Measurements from ENCODE around the gene CHI3L1. TPM values are rescaled to one million over a fixed set of nuclear protein-coding genes. Genes with fewer than 3 reads are reported as not detected.

Gene CHI3L1
- total RNA-seq, 1 donor from 2014 or later, result 7.4 TPM

DNA sequence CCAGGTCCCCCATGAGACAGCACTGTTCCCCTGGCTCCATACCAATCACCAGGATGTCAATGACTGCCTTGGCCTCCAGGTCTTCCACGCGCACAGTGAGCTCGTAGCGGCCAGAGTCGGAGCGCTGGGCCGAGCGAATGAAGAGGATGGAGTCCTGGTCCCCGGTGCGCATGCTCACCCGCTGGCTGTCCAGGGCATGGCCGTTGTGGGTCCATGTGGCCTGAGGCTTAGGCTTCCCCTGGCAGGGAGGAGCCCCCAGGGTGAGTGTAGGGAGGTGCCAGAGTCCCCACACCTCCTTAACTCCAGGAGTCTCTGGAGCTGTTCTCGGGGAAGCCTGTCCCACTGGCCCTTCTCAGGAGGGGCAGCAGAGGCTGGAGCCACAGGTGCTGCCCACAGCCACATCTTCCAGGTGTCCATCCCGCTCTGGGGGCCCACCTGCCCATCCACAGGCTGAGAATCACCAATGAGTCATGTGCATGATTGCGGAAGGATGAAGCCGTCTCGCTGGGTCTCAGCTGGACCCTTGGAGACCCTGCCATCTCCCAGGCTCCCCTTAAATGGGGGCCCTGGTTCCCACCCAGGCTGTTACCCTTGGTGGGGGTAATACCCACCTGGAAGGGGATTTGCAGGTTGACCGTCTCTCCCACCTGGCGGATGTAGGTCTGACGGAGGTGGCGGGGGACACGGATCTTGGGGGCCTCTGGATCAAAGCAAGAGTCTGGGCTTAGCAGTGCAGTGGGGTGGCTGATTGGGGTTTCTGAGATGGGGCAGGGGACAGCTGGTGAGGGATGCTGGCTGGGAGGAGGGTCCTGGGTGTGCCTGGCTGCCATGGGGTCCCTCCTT lies 14.9 kb downstream of the CHI3L1 start:
- intact Hi-C loops (cut with DNase I), result loop anchor here (1.0 kb wide), 2 partner anchors 53 to 132 kb away; no protein-coding TSS in a partner anchor
- DNase-seq (ENCODE audit: low spot score), result peak; percentile 49

DNA sequence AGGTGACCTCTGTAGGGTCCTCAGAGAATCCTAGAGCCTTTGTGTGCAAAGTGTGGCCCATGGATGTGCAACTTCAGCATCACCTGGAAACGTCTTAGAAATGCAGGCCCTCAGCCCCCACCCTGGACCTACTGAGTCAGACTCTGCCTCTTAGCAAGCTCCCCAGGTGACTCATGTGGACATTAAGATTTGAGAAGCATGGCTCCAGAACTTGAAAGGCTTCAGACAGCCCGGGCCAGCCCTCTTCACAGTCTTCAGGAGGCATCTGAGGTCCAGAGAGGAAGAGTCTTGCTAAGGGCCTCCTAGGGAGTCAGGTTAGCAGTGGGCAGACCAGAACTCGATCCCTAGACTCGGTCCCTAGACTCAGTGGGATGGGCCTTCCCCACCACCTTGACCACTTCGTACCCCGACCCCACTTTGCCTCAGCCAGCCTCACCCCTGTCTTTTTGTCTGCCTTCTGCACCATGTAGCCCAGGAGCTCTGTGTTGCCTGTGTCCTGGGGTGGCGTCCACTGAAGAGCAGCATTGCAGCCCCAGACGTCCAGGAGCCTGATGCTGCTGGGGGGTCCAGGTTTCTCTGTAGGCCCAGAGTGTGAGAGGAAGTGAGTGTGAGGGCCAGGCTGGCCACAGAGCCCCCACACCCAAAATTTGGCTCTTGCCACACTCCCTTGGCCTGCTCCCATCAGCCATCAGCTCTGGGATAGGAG lies 15.7 kb downstream of the CHI3L1 start:
- DNase-seq (ENCODE audit: low spot score), result no peak
- intact Hi-C loops (cut with DNase I), result no loop called here

DNA sequence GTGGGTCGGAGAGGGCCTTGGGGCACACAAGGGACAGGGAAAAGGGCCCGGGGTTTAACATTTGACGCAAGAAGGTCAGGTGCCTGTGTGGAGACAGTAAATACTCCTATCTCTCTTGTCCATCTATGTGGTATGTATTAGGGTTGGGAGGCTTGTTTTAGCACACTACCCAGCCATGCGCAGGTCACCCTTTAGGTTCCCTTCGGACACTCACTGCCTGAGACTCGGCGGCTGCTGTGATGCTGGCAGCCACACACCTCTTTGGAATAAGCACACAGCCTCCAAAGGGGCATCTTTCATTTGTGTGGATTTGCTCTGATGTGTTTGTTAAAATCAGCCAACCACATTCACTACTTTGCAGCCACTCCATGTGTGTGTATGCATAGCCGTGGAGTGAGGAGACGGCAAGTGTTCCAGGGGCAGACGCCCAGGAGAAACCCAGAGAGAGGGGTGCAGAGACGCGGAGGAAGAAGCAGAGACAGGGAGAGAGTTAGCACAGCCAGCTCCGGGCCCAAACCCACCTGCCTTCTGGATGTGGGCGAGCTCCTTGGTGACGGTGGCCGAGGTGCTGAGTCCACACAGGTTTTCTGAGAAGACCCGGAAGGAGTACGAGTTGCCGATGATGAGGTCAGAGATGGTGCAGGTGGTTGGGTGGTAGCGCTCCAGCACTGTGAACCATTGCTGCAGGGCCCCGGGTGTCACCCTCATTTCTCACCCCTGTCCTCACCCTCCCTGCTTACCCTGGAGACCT lies 16.6 kb downstream of the CHI3L1 start:
- DNase-seq (ENCODE audit: low spot score), result no peak
- intact Hi-C loops (cut with DNase I), result no loop called here

DNA sequence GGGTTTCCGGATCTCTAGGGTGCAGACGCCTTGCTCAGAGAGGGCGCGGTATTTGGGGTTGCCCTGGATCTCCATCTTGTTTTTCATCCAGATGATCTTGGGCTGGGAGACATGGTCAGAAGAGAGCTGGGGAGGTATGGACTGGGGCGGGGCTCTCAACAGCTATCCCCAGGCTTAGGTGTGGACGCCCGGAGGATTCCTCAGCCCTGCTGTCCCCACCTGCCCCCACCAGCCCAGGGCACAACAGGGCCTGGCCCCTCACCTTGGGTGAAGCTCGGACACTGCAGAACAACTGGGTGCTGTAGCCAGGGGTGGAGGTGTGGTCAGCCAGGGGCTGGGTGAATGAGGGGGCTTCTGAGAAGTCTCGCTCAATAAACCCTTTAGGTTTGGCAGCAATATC lies 17.5 kb downstream of the CHI3L1 start:
- intact Hi-C loops (cut with DNase I), result no loop called here
- DNase-seq (ENCODE audit: low spot score), result no peak

DNA sequence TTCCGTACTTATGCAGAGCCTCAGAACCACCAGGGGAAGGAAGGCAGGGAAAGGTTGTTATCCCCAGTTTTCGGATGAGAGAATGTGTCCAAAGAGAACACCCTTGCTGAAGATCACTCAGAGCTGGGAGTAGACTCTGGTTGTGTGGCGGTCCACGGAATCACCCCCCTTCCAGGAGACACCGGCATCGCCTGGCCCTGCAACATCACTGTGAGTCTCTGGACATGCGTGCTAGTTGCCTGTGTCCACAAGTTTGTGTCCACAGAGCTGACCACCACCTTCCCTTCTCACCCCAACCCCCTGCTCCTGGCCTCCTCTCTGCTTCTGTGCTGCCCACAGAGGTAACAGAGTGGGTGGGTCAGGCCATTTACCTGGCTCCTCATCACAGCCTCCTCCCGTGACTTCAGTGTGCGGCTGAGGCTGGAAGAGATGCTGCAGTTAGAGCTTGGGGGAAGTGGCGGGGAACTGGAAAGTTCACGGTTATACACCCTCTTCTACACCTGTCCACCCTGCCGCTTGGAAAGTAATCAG lies 18.2 kb downstream of the CHI3L1 start:
- intact Hi-C loops (cut with DNase I), result no loop called here
- no peak for DNase-seq (ENCODE audit: low spot score)

DNA sequence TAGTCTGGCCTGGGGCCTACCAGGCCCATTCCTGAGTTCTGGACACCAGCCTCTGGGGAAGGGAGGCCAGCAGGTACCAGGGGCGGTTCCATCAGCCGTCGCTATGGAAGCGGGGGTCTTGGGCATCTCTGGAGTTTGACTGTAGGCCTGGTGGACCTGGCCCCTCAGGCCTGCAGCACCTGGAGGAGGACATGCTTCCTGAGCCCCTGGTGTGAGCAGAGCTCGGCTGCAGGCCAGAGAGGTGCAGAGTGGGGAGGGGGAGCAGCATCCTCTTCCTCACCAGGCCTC lies 18.6 kb downstream of the CHI3L1 start:
- DNase-seq (ENCODE audit: low spot score), result no peak
- intact Hi-C loops (cut with DNase I), result no loop called here

DNA sequence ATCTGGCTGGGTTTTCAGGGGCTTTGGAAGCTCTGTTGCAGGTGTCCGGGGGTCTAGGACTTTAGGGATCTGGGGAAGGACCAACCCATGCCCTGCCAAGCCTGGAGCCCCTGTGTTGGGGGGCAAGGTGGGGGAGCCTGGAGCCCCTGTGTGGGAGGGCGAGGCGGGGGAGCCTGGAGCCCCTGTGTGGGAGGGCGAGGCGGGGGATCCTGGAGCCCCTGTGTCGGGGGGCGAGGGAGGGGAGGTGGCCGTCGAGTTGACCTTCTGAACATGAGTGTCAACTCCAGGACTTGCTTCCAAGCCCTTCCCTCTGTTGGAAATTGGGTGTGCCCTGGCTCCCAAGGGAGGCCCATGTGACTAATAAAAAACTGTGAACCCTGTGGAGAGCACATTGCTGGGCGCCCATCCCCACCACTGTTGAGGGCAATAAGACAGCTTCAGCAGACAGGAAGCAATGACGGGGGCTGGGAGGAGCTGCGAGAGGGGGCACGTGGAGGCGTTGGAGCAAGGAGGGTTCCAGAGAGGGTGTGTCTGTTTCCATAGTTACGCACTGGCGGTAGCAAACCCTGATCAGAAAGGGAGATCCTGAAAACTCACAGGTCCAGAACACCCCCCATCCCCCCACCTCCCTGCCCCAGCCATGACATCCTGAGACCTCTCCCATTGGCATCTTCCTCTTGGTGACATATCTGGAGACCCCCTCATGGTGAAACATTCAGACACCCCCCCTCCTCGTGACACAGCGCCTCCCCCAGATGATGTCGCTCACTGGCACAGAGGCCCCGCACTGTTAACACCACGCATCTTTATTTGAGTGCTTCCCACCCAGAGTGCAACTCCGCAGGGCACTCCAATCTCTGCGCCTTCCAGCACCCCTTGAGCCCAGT lies 19.2 kb downstream of the CHI3L1 start:
- DNase-seq (ENCODE audit: low spot score), result no peak
- intact Hi-C loops (cut with DNase I), result no loop called here

DNA sequence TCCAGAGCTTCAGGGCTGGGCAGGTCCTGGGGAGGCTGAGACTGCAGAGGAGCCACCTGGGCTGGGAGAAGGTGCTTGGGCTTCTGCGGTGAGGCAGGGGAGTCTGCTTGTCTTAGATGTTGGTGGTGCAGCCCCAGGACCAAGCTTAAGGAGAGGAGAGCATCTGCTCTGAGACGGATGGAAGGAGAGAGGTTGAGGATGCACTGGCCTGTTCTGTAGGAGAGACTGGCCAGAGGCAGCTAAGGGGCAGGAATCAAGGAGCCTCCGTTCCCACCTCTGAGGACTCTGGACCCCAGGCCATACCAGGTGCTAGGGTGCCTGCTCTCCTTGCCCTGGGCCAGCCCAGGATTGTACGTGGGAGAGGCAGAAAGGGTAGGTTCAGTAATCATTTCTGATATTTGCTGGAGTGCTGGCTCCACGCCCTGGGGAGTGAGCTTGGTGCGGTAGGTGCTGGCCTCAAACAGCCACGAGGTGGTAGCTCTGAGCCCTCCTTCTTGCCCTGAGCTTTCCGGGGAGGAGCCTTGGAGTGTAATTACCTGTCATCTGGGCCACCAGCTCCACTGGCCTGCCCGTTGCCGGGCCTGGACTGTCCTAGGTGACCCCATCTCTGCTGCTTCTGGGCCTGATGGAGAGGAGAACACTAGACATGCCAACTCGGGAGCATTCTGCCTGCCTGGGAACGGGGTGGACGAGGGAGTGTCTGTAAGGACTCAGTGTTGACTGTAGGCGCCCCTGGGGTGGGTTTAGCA lies 20.1 kb downstream of the CHI3L1 start:
- DNase-seq (ENCODE audit: low spot score), result no peak
- intact Hi-C loops (cut with DNase I), result no loop called here

DNA sequence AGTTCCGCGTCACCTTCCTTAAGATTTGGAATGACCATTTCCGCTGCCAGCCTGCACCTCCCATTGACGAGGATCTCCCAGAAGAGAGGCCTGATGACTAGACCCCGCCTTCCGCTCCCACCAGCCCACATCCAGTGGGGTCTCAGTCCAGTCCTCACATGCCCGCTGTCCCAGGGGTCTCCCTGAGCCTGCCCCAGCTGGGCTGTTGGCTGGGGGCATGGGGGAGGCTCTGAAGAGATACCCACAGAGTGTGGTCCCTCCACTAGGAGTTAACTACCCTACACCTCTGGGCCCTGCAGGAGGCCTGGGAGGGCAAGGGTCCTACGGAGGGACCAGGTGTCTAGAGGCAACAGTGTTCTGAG lies 20.7 kb downstream of the CHI3L1 start:
- intact Hi-C loops (cut with DNase I), result no loop called here
- no peak for DNase-seq (ENCODE audit: low spot score)

DNA sequence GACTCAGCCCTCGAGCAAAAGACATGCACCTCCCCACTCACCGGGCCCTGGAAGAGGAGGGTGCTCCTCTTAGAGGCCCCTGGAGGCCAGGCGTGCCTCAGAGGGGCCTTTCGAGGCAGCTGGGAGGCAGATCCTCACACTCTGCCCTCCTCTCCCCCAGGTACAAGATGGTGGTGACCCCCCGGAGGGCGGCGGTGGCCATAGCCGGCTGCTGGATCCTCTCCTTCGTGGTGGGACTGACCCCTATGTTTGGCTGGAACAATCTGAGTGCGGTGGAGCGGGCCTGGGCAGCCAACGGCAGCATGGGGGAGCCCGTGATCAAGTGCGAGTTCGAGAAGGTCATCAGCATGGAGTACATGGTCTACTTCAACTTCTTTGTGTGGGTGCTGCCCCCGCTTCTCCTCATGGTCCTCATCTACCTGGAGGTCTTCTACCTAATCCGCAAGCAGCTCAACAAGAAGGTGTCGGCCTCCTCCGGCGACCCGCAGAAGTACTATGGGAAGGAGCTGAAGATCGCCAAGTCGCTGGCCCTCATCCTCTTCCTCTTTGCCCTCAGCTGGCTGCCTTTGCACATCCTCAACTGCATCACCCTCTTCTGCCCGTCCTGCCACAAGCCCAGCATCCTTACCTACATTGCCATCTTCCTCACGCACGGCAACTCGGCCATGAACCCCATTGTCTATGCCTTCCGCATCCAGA lies 21.3 kb downstream of the CHI3L1 start:
- intact Hi-C loops (cut with DNase I), result no loop called here
- DNase-seq (ENCODE audit: low spot score), result no peak

DNA sequence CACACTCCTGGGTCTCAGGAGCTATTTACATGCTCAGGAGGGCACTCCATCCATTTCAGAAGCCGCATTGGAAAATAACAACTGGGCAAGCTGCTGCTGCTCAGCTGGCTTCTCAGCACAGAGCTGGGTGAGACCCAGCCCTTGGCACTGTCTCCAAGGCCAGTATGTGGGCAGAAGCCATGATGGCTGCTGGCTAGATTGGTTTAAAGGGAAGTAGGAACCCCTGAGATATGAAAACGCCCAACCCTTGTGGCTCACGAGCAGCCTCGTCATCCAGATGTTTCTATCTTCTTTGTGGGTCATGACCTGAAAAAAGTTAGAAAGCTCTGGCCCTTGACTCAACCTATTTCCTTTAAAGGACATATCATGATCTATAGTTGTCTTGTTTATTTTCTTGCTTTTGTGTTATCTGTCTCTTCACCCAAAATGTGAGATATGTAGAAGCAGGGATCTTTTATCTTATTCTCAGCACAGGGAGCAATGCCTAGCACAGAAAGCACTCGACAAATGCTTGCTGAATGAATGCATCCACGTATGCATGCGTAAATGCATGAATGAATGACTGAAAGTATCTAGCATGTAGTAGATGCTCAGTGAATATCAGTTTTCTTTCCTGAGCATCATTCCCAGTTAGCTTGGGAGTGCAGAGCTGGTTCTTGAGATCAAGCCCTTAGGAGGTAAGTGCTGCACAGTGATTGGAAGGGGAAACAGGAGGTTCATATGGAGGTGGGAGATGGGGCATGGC lies 22.4 kb downstream of the CHI3L1 start:
- intact Hi-C loops (cut with DNase I), result no loop called here
- no peak for DNase-seq (ENCODE audit: low spot score)

DNA sequence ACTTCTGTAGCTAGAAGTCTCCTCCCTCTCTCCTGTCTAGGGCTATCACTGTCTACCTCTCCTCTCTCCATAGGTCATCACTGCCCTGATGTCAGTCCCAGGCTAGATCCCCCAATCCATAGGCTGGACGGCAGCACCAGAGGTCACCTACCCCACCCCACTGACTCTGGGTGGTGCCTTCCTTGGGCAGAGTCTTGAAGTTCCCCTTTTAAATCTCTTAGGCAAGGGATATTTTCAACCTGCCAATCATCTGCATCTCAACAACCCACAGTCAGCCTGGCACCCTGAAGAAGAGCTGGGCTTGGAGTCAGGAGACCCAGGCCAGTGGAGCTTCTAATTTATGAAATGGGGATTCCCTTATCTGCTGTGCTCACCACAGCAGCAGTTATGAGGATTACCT lies 24.1 kb downstream of the CHI3L1 start:
- DNase-seq (ENCODE audit: low spot score), result no peak
- intact Hi-C loops (cut with DNase I), result no loop called here

DNA sequence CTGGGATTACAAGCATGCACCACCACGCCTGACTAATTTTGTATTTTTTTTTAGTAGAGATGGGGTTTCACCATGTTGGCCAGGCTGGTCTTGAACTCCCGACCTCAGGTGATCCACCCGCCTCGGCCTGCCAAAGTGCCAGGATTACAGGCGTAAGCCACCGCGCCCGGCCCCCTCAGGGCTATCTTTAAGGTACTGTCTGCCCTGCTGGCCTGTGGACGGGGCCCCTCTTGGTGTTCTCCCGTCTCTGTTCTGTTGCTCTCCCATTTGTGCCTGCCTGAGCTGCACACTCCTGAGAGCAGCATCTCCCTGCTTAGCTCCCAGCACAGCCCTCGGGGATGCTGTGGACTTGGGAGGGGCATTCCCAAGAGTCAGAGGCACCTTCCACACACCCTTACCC lies 24.8 kb downstream of the CHI3L1 start:
- intact Hi-C loops (cut with DNase I), result no loop called here
- no peak for DNase-seq (ENCODE audit: low spot score)

DNA sequence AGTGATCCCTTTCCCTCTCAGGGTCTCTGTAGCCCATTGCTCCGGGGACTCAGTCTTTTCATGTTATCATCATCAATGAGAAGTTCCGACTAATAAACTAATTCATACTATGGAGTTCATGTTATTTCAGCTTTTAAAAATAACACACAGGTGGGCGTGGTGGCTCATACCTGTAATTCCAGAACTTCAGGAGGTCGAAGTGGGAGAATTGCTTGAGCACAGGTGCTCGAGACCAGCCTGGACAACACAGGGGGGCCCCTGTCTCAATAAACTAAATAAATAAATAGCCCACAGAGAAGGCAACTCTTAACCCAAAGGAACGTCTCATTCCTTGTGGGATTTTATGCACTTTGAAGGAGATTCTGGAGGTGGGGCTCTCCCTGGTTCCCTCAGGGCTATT lies 25.3 kb downstream of the CHI3L1 start:
- intact Hi-C loops (cut with DNase I), result no loop called here
- no peak for DNase-seq (ENCODE audit: low spot score)

DNA sequence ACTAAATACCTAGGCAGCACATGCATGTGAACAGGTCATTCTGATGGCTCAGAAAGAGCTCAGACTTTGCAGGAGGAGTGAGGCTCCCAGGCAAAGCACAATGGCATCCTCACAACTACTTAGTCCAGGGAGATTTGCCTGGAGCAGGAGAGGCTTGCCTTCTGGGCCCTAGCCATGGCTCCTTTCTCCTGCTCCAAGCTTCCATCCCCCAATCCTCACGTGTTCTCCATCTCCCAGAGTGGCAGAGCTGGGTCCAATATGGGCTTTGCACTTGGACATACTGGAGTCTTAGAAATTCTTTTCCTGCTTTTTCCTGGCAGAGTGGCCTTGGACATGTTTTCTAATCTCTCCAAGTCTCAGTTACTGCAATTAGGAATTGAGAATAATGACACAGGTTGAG lies 26.7 kb downstream of the CHI3L1 start:
- intact Hi-C loops (cut with DNase I), result no loop called here
- DNase-seq (ENCODE audit: low spot score), result no peak

DNA sequence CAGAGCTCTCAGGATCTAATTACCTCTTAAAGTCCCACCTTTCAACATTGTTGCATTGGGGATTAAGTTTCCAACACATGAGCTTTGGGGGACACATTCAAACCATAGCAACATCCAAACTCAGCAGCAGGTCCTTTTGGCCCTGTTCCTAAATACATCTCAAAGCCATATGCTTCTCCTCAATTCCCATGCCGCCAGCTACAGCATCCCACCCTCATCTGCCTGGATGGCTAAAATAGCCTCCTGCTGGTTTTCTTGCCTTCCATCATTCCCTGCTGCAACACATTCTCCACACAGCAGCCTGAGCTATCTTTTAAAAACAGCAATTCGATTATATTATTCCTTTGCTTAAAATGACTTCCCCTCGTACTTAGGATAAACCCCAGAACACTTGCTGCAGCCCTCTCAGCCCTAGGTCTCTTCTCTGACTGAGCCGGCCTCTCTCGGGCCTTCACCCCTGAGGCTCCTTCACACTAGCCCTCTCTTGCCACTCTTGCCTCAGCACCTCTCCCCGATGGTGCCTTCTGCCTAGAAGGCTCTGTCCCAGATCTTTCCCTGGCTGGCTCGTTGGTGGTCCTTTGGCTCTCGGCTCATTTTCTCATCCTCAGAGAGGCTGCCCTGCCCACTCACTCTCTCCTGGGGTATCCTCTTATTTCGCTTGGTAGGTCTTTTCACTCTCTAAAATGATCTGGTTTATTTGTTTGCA lies 27.4 kb downstream of the CHI3L1 start:
- intact Hi-C loops (cut with DNase I), result no loop called here
- DNase-seq (ENCODE audit: low spot score), result no peak

DNA sequence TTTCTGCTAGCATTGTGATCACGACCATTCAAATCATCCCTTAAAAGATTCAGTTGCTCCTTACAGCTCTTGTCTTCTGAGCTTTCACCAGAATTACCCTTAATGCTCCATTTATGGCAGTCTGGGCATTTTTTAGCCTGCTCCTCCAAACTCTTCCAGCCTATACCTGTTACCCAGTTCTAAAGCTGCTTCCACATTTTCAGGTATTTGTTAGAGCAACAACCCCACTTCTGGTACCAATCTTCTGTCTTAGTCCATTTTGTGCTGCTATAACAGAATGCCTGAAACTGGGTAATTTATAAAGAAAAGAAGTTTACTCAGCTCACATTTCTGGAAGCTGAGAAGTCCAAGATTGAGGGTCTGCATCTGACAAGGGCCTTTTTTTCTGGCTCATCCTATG lies 28.1 kb downstream of the CHI3L1 start:
- intact Hi-C loops (cut with DNase I), result no loop called here
- no peak for DNase-seq (ENCODE audit: low spot score)
